ENCODE data around the gene HAL. TPM values are rescaled to one million over a fixed set of nuclear protein-coding genes. Genes with fewer than 3 reads are reported as not detected.

Gene HAL
- total and polyA plus RNA-seq, 2 of the 4 experiments (the other 2 are of a cell fraction), result under 0.01 to 0.02 TPM

- DNase-seq, result no peak
- intact Hi-C loops (cut with micrococcal nuclease) (no loop called here), dilution Hi-C loops (cut with HindIII; ENCODE audit: low sequenced_read_pairs, unreplicated experiment) (no loop called here)
Observed at GRCh38 chr12:95970905-95971304, 25.2 kb downstream of the HAL start.

More at GRCh38 chr12:95970905-95971304, 25.2 kb downstream of the HAL start:
- Histone ChIP-seq H4K91ac (ENCODE audit: insufficient read depth, low read depth, low read length) (no peak overlapping the region), H2BK20ac (ENCODE audit: low read depth, low read length) (no peak overlapping the region), H2AK9ac (replicated peaks; ENCODE audit: low read depth, low read length, poor library complexity) (peak overlapping the region; percentile 71), H3K4me3 (ENCODE audit: insufficient read depth, low read depth, low read length) (no peak overlapping the region), H3K9me1 (ENCODE audit: insufficient read depth, low read length) (no peaks in the 10 kb centered on the region), H4K5ac (ENCODE audit: low read depth, low read length) (no peak overlapping the region), H2AFZ (replicated peaks; ENCODE audit: low read length, poor library complexity) (no peak overlapping the region), H4K8ac (ENCODE audit: low read depth in 2 of 2, low read length in 2 of 2) (no peak overlapping the region), H2AK5ac (ENCODE audit: low read depth, low read length) (no peak overlapping the region), H3K27me3 (ENCODE audit: control insufficient read depth, insufficient read depth, low read length) (peaks cover 7% of the 10 kb centered on the region), H3K18ac (ENCODE audit: low read depth, low read length) (no peak overlapping the region), H3K27ac (ENCODE audit: insufficient read depth, low read length) (no peak overlapping the region), H3K4me1 (ENCODE audit: control insufficient read depth, insufficient read depth, low read length) (no peaks in the 10 kb centered on the region), H3K9me3 (ENCODE audit: control insufficient read depth, insufficient read depth, low read length) (no peaks in the 10 kb centered on the region), H3K4ac (ENCODE audit: low read depth, low read length) (no peak overlapping the region), H3K4me2 (ENCODE audit: low read depth, low read length) (no peak overlapping the region), H2BK5ac (ENCODE audit: low read depth, low read length, poor library complexity, severe bottlenecking) (no peak overlapping the region), H3K79me1 (ENCODE audit: low read depth in 1 of 2, low read length in 2 of 2) (no peaks in the 10 kb centered on the region), H3K23ac (ENCODE audit: low read depth, low read length) (no peak overlapping the region), H3K36me3 (ENCODE audit: control insufficient read depth, insufficient read depth, low read length) (no peaks in the 10 kb centered on the region), H3K56ac (ENCODE audit: extremely low read depth, insufficient read depth, low read length) (no peak overlapping the region), H3K14ac (replicated peaks; ENCODE audit: low read depth, low read length) (no peak overlapping the region), H3K9ac (ENCODE audit: low read depth, low read length) (no peak overlapping the region), H2BK15ac (ENCODE audit: low read depth, low read length) (no peak overlapping the region), H2BK120ac (ENCODE audit: low read depth, low read length) (no peak overlapping the region), H4K20me1 (ENCODE audit: insufficient read depth, low read length) (no peaks in the 10 kb centered on the region)
- in situ Hi-C loops (cut with MboI; ENCODE audit: low sequenced_read_pairs), result no loop called here
- no peak for TF ChIP-seq BHLHE40 (IDR thresholded peaks at IDR 0.05; ENCODE audit: low read depth, low read length)
- no peak for TF ChIP-seq CEBPB (IDR thresholded peaks at IDR 0.05; ENCODE audit: low read depth, low read length)
- no peak for TF ChIP-seq SMC3 (IDR thresholded peaks at IDR 0.05; ENCODE audit: low read depth, low read length)
- no peak for TF ChIP-seq POLR2A (IDR thresholded peaks at IDR 0.05; ENCODE audit: low read depth, low read length)
- TF ChIP-seq RAD21 (IDR thresholded peaks at IDR 0.05; ENCODE audit: low read length), result no peak
- TF ChIP-seq MAFK (IDR thresholded peaks at IDR 0.05; ENCODE audit: low read depth, low read length), result no peak
- TF ChIP-seq ELK1 (IDR thresholded peaks at IDR 0.05; ENCODE audit: borderline replicate concordance, low read depth, low read length), result no peak
- no peak for TF ChIP-seq FOS (IDR thresholded peaks at IDR 0.05; ENCODE audit: low read depth, low read length)
- TF ChIP-seq USF2 (IDR thresholded peaks at IDR 0.05; ENCODE audit: low read depth, low read length), result no peak
- no peak for TF ChIP-seq RCOR1 (IDR thresholded peaks at IDR 0.05; ENCODE audit: insufficient replicate concordance, low read length)
- no peak for TF ChIP-seq CTCF (conservative IDR thresholded peaks at IDR 0.05; ENCODE audit: low read depth, low read length)
- no peak for TF ChIP-seq NFE2L2 (IDR thresholded peaks at IDR 0.05; ENCODE audit: low read depth, low read length)
- no peak for TF ChIP-seq MXI1 (IDR thresholded peaks at IDR 0.05; ENCODE audit: borderline replicate concordance, low read depth, low read length)
- no peak for TF ChIP-seq RFX5 (IDR thresholded peaks at IDR 0.05; ENCODE audit: low read depth, low read length)
- TF ChIP-seq CHD1 (IDR thresholded peaks at IDR 0.05; ENCODE audit: low read depth, low read length), result no peak
- CTCF ChIA-PET, result no interaction called here
- no peak for ATAC-seq (ENCODE audit: low read depth)
- 40% methylated on average over 1 of the region's 7 CpGs; no CpG with 5 or more reads in 1 of the 2 experiments for WGBS, 2 experiments (ENCODE audit: extremely low coverage in 2 of 2, insufficient read length in 1 of 2)
- POLR2A ChIA-PET (ENCODE audit: unreplicated experiment), result no interaction called here
- BruUV-seq (replicated peaks), result no TSS peak
